Cerebellar nuclear complex (tissue), 1 donor: Measurements from ENCODE around the gene ADAMTS18.

ENCODE experiments used
- DNase-seq, 2 experiments: peaks; one replicate each; lab custom pipeline; 2025; lab: John Stamatoyannopoulos, UW

ADAMTS18 gene

DNA sequence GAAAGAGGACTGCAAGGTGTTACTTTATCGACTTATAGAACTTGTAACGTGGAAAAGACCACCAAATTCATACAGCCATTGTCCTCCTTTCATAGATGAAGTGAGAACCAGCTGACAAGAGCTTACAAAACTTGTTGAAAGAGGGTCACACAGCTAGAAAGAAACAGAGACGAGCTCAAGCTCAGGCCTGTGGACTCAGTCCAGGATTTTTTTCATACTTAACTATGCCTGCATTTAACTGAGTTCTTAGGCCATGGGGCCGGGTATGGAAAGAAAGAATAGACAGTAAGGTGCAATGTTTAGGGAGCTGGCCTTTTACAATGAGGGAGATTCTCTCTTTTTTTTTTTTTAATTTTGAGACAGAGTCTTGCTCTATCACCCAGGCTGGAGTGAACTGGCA is 106.1 kb downstream of the ADAMTS18 start:
- DNase-seq = no peak

DNA sequence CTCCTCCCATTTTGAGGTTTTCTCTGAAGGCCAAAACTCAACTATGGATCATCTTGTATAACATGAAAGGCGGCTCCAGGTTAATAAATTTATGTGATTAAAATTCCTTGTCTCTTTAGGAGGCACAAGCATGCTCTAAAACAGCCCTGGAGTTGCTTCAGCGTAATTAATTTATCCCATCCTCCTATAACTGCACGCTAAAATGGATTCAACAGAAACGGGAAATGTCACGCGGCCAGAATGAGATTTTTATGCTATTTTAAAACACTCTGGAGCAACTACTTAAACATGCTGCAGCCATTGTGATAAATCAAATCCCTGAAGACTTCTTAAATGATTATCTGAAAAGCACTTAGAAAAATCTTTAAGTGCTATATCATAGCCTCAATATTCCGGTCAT is 106.6 kb downstream of the ADAMTS18 start:
- DNase-seq = no peak

DNA sequence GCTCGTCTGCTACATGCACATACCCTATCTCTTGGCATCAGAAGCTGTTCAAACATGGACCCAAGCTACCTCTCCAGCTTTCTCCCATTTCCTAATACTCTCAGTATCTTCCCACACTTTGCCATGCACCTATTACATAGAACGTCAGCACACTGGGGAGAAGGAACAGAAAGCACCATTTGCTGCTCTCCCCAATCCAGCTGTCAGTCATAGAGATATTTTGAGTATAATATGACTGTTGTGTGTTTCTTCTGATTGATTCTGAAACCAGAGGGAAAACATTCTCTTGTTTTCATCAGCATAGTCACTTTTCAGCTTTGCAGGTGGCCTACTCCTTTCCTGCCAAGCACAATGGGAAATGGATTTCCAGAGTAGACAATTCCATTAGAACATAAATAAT is 107.1 kb downstream of the ADAMTS18 start:
- DNase-seq = no peak

DNA sequence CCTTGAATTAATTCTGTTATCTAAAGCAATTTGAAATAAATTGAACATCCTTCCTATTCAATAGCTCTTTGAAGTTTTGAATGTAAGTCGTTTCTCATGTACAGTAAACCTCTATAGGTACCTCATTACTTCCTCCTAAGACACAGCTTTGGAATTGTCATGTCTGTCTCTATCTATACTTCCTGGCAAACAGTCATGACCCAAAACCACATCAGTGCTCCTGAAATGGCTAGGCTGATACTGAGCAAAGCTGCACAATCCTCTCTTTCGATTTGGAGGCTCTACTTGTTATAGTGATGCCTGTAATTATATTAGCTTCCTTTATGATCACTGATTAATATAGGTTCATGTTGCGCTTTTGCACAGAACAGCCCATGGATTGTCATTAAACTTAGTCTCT is 110.1 kb downstream of the ADAMTS18 start:
- no peak for DNase-seq

DNA sequence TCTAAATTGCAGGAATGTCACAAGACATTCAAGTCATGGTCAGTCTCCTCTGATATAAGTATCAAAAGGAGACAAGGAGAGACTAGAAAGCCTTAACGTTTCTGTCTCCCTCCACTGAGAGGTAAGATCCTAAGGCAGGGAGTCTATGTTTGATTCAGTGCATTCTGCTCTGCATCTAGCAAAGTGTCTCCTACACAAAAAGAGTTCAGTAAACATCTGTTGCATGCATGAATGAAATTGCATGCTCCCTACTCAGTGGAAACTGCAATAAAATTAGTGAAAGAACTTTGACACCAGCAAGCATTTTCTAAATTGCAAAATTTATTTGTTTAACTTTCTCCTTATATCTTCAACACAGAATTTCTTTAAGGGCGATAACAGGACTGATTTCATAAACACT is 111.1 kb downstream of the ADAMTS18 start:
- DNase-seq = no peak

DNA sequence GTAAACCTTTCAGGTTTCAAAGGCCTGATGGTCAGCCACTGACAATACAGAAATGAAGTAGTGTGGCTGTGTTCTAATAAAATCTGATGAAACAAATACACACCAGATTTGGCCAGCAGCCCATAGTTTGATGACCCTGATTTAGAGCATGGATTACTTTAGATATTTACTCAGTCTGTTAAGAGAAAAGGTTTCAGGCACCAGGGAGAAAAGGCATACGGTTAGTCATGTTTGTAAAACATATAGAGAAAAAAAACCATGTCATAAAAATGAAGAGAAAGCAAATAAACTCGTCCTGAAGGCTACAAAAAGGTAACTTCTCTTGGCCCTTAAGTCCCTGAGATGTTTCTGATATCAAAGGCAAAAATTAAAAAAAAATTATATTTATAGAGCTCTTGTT is 112.1 kb downstream of the ADAMTS18 start:
- no peak for DNase-seq

DNA sequence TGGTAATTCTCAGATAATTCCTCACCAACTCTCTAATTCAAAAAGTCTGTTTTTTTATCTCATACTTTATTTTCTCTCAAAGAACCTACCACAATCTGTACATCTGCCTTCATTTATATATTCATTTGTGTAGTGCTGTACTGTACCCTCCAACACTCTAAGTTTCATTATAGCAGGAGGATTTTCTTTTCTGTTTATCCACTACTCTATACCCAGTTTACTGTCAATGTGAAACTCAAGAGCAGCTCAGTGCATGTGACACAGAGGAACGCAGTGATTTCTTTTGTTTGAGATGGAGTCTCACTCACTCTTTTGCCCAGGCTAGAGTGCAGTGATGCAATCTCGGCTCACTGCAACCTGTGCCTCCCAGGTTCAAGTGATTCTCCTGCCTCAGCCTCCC is 117.8 kb downstream of the ADAMTS18 start:
- DNase-seq = no peak

DNA sequence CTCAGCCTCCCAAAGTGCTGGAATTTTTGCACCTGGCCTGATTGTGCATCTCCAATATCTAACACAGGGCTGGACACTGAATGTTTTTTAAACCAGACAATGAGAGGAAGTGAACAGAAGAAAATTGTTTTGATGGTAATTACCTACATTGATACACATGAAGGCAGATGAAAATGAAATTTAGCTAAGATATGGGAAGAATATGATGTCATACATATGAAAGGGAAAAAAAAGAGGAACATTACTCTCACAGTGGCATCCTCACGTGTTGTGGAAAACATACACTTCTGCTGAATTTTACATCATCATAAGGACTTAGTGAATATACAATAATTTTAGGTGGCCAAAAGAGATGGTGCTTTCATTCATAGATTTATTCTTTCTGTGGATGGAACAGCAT is 124.0 kb downstream of the ADAMTS18 start:
- no peak for DNase-seq

DNA sequence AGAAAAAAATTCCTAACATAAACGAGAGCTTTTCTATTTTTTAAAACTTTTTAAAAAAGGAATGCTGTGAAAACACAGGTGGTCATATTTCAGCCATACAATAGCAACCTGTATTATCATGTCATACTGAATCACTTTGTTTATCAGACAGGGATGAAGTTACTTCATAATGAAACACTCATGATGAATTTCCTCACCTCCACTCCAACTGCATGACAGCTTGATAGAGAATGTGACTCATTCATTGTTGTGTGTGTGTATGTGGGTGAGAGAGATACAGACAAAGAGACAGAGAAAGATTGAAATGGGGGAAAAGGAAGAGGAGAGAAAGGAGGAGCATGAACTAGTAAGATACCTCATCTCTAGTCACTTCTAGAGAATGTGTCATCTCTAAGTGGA is 126.7 kb downstream of the ADAMTS18 start:
- no peak for DNase-seq

DNA sequence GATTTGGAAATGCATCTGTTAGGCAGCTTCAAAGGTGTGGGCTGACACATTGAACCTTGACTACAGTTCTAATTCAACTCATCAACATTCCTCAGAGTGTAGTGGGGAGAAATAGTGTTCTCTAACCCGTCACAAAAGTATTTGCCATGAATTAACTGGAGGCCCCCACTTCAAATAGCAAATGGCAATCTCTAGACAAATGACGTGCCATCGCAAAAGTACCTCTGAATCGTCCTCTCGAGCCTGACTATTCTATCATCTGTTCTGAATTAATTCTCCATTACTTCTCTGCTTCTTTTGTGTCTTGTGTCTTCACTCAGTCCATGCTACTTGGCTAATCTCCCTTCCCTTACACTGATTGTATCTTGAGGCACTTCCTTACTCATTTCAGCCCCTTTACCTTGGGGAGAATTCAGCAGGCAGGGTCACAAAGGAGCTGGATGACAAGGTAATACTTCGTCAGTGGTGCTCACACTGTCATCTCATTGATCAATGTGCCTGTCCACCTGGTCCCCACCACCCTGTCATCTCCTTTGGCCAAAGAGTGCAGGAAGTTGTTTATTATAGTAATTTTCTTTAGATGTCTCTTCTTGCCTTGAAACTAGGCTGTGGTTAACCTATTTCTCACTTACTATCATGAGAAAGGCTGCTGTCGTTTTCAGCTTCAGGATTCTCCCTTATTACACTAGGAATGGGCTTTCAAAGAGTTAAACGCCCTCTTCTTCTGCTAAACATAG is 127.2 kb downstream of the ADAMTS18 start:
- no peak for DNase-seq

DNA sequence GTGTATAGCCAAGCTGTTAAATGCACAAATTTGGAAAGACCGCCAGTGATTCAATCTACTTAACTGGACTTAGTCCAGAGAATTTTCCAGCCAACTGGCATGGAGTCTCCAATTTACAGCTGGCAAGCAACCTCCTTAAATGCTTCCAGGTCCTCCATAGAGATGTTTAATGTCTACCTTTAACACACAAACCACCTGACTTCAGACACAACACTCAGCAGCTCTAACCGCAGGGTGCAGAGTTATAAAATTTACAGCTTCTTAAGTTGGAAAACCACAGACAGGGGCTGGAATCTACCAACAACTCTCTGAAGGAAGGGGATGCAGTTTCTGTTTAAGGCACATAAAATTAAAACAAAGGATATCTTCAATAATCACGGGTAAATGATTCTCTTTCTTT is 128.8 kb downstream of the ADAMTS18 start:
- no peak for DNase-seq

DNA sequence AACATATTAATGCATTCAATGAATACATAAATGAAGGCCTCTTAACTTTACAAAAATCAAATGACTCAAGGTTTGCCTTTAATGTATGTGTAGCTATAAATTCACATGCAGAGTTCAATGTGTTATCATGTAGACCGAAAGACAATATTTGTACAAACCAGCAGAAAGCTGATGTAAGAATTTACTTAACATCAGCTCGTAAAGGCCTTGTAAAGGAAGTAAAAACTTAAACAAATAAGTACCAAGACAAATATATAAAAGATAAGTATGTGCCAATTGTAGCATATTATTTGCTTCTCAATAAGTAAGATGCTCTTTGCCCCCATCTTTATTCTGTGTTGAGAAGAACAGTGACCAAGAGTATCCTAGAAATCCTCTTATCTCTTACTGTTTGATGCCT is 130.0 kb downstream of the ADAMTS18 start:
- no peak for DNase-seq

DNA sequence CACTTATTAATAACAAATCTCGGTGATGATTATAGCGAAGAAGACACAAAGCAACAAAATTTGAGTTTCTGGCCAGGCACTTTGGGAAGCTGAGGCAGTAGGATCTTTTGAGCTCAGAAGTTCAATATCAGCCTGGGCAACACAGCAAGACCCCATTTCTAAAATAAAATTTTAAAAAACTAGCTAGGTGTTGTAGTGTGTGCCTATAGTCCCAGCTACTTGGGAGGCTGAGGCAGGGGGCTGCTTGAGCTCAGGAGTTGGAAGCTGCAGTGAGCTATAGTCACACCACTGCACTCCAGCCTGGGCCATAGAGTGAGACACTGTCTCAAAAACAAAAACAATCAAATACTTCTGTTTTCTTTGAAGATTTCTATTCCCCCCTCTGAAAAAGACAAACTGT is 130.7 kb downstream of the ADAMTS18 start:
- DNase-seq = no peak

DNA sequence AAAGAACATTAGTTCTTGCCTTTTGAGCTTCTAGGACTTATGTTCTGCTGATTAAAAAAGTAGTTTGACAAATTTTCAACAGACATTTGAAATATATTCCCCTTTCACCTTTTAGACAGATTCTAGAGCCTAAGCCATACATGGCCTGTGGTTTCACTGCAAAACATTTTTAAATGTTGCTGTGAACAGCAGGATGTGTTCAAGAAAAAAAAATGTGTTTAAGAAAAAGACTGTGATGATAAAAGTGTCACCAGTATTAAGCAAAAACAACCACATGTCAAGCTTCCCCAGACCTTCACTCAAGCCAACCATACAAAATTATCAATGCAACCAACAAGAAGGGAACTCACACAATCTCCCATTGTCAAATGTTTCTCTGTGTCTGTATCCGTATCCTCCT is 132.2 kb downstream of the ADAMTS18 start:
- no peak for DNase-seq

DNA sequence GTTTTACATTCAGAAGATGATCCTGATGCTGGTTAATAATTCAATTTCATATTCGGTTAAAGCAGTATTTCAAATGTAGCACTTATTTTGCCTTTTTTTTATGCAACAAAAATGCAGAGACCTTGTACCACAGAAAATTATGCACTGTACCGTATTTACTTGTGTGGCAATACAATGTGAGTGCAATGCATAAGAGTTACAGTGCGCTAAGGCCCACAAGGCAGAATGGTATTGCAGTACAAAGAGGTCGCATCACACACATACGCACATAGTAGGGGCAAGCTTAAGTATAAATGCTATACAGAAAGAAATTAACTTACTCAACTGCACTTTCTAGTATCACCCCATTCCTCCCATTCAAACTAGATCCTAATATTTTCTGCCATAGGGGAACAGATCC is 132.6 kb downstream of the ADAMTS18 start:
- DNase-seq = no peak

DNA sequence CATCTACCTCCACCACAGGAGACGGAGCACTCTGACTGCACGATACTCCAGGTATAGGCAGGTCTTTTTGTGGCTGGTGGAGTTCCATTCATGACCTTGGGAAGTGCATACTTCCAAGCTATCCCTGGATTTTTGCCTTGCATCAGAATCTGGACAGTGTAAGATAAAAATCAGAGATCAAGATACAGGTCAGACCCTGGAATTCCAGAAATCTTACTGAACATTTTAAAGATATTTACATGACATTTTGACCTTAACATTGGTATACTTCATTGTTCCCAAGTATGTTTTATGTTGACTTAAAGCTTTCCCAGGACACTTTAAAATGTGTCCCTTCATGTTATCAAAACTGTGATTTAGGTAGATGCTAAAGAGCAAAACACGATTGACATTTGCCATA is 134.6 kb downstream of the ADAMTS18 start:
- DNase-seq = no peak

DNA sequence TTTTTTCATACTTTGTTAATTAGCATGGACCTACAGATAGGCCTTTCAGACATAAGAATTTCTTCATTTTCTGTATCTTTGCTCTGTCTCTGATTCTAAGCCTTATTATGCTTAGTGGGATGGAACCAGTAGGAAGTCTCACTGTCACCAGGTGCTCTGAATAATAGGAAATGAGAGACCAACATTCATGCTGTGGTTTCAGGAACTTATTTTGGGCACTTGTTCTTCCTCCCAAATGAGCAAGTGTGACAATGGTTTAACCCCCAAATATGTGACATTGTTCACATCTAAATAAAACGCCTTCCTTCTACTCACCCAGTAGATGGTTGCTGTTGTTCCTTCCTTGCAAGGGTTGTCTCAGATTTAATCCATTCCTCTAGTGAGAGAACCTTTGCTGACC is 135.4 kb downstream of the ADAMTS18 start:
- no peak for DNase-seq

DNA sequence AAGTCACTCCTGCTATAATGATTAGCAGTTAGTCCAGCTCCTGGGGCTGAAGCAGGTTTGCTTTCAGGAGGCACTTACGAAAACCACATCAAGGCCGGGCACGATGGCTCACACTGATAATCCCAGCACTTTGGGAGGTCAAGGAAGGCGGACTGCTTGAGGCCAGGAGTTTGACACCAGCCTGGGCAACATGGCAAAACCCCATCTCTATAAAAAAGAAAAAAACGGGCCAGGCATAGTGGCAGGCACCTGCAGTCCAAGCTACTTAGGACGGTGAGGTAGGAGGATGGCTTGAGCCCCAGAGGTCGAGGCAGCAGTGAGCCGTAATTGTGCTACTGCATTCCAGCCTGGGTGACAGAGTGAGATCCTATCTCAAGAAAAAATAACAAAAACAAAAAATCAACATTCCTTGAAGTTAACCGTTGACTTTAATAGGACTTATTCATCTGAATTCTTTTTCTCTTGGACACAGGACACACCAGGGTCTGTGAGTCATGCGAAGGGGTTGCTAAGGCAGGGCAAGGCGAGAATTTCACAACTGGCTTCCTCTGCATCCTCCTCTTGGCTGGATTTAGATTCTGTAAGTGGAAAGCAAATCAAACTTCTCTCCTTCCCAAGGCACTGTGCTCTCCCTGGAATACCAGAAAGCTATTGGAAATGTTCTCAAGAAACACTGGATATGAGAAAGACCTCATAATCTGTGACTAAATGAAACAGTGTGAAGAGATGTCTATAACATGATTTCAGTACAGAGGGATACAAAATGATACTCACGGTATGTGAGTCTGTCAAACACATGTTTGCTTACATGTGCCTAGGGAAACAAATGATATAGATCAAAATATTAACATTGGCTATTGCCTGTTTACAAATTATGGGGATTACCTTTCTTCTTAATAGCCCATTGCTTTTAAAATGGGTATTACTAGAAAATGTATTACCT is 136.1 kb downstream of the ADAMTS18 start:
- DNase-seq = no peak

DNA sequence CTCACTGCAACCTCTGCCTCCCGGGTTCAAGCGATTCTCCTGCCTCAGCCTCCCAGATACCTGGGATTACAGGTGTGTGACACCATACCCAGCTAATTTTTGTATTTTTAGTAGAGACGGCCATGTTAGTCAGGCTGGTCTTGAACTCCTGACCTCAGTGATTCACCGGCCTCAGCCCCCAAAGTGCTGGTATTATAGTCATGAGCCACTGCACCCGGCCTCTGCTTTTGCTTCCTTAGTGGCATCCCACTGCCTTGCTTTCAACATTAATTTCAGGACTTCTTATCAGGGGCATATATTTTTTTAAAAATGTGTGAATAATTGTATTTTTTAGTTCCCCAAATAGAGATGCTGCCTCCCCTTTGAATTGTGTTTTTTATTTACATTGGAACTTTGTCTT is 136.8 kb downstream of the ADAMTS18 start:
- no peak for DNase-seq

DNA sequence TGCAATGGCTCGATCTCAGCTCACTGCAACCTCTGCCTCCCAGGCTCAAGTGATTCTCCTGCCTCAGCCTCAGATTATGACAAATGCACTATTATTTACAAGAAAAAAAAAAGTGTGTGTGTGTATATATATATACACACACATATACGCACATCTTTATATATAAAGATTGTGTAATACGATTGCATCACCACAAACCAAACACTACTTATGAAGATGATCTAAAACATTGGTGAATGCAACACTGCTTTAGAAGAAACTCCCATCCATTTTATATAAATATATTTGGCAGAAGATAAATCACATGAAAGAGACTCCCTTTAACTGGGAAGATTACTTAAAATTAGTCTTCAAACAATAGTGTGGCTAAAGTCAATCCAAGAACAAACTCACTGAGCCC is 138.9 kb downstream of the ADAMTS18 start:
- DNase-seq = no peak

DNA sequence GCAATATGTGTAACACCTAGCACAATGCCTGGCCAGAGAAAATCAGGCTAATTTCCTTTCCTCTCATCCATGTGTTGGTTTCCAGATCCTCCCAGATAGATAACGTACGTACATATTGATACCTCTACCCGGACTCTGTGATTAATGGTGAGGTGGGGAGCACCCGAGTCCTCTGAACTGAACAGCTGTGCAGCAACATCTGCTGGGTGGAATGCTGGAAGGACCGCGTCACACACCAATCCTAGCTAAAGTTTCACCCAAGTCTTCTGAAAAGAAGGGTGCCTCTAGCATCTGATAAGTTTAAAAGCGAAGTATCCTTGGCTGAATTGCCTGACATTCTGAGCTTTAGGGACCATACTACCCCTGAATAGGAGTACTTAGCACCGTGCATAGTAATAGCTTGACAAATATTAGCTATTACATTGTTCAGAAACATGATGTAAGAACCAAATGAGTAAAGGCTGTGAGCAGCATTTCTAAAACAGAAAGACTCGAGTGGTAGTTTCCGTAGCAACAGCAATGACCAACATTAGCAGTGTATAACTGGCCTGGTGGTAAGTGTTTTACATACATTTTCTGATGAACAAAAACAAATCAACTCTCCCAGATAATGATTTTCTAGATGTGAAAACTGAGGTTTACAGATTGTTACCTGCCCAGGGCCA is 144.3 kb downstream of the ADAMTS18 start:
- DNase-seq = no peak

DNA sequence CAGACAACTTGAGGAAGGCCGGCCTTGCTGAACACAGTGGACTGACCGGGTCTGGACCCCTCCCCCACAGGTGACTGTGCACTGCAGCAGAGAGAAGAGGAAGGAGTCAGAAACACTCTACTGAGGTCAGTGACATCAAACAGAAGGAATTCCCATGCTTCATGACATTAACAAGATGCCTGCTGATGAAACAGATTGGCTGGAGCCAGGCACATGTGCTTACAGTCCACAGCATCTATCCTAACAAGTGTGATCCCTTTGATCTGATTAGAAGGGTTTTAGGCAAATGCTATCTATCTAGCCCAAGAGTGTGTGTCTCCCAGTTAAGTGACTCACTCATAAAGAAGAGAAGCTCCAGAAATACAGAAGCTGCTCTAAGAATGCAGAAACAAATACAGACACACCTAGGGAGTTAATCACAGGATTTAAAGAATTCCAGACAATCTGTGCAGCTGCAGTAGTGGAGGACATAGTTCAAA is 145.5 kb downstream of the ADAMTS18 start:
- no peak for DNase-seq

DNA sequence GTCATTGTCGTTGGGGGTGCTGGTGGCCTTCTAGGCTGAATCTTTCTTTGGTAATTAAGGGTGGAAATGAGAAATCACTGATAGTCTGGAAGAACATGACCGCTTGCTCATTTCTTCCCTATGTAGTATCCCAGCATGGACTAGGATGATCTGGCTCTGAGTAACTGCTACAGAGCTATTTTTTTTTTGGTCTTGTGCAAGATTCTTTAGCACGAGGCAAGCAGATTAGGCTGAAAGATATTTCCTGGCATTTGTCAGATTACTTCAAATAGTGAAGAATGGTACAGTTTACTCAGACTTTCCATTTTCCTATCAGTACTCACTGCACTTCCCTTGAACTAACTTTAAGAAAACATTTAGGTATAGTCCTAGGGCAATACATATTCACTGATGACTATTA is 146.6 kb downstream of the ADAMTS18 start:
- DNase-seq = no peak
